OCI-LY3 (cell line): ENCODE results near the gene CBL.

Experiments
- EZH2phosphoT487 ChIP-seq: fragments of 200-600 bp; shearing (Covaris generic); IDR thresholded peaks from 2 replicates; pipeline ENCODE4 v1.6.1; 2018; ENCODE audit warnings: antibody characterized with exemption, mixed run types, low read depth
- TF ChIP-seq, protein P1 (sequence below): fragments of 200-600, 300-600 bp; sonication (generic); IDR thresholded peaks from 2 replicates; pipeline ENCODE4 v1.5.1; 2014; ENCODE audit warnings: antibody characterized with exemption, low read length, low read depth

DNA sequence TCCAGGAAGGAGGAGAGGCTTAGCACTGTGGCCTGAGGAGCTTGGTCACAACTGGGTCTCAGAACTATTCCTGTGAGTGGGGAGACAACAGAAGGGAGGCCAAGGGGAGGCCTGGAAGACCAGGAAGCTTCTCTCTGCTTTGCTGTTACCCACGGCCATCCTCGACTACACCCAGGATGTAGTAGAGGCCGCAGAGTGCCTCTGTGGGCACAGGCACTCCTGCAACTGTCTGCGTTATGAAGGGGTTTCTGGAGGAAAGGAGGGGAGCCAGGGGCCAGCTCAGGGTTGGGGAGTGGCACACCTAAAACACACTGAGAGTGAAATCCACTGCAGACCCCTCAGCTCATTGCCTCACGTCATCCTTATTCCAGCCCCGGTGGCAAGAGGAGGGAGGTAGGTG, 144.2 kb downstream of the CBL start:
- TF ChIP-seq, protein P1, sequence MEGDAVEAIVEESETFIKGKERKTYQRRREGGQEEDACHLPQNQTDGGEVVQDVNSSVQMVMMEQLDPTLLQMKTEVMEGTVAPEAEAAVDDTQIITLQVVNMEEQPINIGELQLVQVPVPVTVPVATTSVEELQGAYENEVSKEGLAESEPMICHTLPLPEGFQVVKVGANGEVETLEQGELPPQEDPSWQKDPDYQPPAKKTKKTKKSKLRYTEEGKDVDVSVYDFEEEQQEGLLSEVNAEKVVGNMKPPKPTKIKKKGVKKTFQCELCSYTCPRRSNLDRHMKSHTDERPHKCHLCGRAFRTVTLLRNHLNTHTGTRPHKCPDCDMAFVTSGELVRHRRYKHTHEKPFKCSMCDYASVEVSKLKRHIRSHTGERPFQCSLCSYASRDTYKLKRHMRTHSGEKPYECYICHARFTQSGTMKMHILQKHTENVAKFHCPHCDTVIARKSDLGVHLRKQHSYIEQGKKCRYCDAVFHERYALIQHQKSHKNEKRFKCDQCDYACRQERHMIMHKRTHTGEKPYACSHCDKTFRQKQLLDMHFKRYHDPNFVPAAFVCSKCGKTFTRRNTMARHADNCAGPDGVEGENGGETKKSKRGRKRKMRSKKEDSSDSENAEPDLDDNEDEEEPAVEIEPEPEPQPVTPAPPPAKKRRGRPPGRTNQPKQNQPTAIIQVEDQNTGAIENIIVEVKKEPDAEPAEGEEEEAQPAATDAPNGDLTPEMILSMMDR: no peak
- no peak for TF ChIP-seq EZH2phosphoT487
